ENCODE results near the gene KRT80.

The KRT80 gene

GRCh38 chr12:52228931-52229330, 37.1 kb upstream of the KRT80 start:
- no peak for DNase-seq

- DNase-seq: no peak
Measured at GRCh38 chr12:52228366-52228765, 36.6 kb upstream of the KRT80 start.

- no peak for DNase-seq
Measured at GRCh38 chr12:52227606-52228166, 35.9 kb upstream of the KRT80 start.

GRCh38 chr12:52226446-52226845, 34.6 kb upstream of the KRT80 start:
- no peak for DNase-seq

- no peak for DNase-seq
Measured at GRCh38 chr12:52225752-52226151, 33.9 kb upstream of the KRT80 start.

GRCh38 chr12:52224151-52224550, 32.3 kb upstream of the KRT80 start:
- no peak for DNase-seq

GRCh38 chr12:52223406-52224039, 31.7 kb upstream of the KRT80 start:
- no peak for DNase-seq

- no peak for DNase-seq
Measured at GRCh38 chr12:52222692-52223091, 30.9 kb upstream of the KRT80 start.

- no peak for DNase-seq
Measured at GRCh38 chr12:52221912-52222457, 30.2 kb upstream of the KRT80 start.

GRCh38 chr12:52221070-52221781, 29.4 kb upstream of the KRT80 start:
- DNase-seq: no peak

GRCh38 chr12:52220477-52220876, 28.7 kb upstream of the KRT80 start:
- no peak for DNase-seq

GRCh38 chr12:52218001-52218400, 26.2 kb upstream of the KRT80 start:
- DNase-seq: no peak

GRCh38 chr12:52217223-52217622, 25.4 kb upstream of the KRT80 start:
- DNase-seq: peak; percentile 64

- DNase-seq: no peak
Measured at GRCh38 chr12:52216807-52217206, 25.0 kb upstream of the KRT80 start.

- DNase-seq: no peak
Measured at GRCh38 chr12:52216100-52216499, 24.3 kb upstream of the KRT80 start.

- no peak for DNase-seq
Measured at GRCh38 chr12:52215587-52216031, 23.8 kb upstream of the KRT80 start.

- DNase-seq: no peak
Measured at GRCh38 chr12:52214421-52214802, 22.6 kb upstream of the KRT80 start.

- DNase-seq: peak; percentile 28
Measured at GRCh38 chr12:52213564-52214420, 22.0 kb upstream of the KRT80 start.

GRCh38 chr12:52212701-52213563, 21.1 kb upstream of the KRT80 start:
- DNase-seq: no peak

- no peak for DNase-seq
Measured at GRCh38 chr12:52211716-52212585, 20.1 kb upstream of the KRT80 start.

Data from NCI-H1105 treated with DMSO at 0.1 percent for 48 hours (cell line).